GM21723 (cell line): ENCODE results near the gene VPS13D.
"Not testable (repeated sequence)": the region's sequence is repeated elsewhere in the genome, so short reads cannot be mapped to it uniquely, and the experiment has no call there.

Source experiments
- ATAC-seq: cut with Tn5 transposase; IDR thresholded peaks from one replicate; pipeline ENCODE4 v1.9.1; 2021; ENCODE audit warnings: mild to moderate bottlenecking, moderate library complexity; ENCODE audit not compliant: unreplicated experiment

VPS13D gene

DNA sequence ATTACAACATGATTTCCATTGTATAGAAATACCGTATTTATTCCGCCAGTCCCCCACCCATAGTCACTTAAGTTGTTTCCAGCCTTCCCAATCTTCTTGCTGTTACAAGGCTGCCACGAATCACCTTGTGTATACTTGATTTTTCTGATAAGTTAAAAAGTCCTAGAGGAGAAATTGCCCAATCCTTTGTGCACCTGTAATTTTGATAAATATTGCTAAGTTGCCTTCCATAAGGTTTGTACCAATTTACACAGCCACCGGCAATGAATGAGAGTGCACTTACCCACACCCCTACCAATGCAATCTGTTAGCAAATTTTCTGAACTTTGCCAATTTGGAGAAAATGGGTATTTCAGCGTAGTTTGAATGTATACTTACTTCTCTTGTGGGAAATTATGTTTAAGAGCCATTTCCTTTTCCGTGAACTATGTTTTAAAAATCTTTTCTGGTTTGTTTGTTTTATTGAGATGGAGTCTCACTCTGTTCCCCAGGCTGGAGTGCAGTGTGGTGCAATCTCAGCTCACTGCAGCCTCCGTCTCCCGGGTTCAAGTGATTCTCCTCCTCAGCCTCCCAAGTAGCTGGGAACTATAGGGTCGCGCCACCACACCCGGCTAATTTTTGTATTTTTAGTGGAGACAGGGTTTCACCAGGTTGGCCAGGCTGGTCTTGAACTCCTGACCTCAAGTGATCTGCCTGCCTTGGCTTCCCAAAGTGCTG is 300.8 kb downstream of the VPS13D start:
- no peak for ATAC-seq

GRCh38 chr1:12531179-12531499 is 301.3 kb downstream of the VPS13D start:
- ATAC-seq: no peak

- no peak for ATAC-seq
Measured at GRCh38 chr1:12532405-12533315, 302.8 kb downstream of the VPS13D start.

- ATAC-seq: no peak
Measured at GRCh38 chr1:12536023-12536639, 306.3 kb downstream of the VPS13D start.

GRCh38 chr1:12537294-12537693 is 307.5 kb downstream of the VPS13D start:
- no peak for ATAC-seq

DNA sequence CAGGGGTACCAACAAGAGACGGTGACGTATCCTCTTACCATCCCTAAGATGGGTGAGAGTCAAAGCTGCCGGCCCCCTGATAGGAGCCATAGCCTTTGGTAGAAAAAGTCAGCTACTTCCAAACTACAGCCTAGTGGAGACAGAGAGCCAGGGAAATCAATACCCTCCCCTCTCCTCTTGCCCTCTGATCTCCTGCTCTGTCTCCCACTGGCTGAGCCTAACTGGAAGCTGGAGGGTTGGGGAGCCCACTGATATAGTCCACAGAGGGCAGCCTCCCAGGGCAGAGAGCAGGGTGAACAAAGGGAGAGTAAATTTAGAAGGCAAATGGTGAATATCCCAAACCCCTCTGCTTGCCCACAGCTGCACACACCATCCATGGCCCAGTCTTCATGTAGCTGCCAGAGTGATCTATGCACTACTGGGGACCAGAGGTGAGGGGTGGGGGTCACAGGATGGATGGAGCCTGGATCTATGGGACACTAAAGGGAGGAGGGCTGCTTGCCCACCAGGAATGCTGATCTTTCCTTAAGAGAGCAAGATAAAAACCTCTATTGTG is 308.2 kb downstream of the VPS13D start:
- ATAC-seq: no peak

GRCh38 chr1:12538536-12538935 is 308.7 kb downstream of the VPS13D start:
- not testable (repeated sequence) for ATAC-seq

DNA sequence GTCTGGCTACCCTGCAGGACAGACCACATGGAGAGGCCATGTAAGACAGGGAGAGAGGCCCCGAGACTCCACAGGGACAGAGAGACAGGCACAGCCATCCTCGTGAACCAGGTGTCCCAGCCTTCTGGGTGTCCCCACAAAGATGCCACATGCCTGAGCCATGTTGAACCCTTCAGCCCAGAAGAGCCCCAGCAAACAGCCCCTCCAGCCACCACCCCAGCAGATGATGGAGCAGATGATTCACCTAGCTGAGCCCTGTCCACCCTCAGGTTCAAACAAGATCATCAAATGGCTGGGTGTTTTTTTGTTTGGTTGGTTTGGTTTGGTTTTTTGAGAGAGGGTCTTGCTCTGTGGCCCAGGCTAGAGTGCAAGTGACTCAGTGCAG is 309.5 kb downstream of the VPS13D start:
- no peak for ATAC-seq

DNA sequence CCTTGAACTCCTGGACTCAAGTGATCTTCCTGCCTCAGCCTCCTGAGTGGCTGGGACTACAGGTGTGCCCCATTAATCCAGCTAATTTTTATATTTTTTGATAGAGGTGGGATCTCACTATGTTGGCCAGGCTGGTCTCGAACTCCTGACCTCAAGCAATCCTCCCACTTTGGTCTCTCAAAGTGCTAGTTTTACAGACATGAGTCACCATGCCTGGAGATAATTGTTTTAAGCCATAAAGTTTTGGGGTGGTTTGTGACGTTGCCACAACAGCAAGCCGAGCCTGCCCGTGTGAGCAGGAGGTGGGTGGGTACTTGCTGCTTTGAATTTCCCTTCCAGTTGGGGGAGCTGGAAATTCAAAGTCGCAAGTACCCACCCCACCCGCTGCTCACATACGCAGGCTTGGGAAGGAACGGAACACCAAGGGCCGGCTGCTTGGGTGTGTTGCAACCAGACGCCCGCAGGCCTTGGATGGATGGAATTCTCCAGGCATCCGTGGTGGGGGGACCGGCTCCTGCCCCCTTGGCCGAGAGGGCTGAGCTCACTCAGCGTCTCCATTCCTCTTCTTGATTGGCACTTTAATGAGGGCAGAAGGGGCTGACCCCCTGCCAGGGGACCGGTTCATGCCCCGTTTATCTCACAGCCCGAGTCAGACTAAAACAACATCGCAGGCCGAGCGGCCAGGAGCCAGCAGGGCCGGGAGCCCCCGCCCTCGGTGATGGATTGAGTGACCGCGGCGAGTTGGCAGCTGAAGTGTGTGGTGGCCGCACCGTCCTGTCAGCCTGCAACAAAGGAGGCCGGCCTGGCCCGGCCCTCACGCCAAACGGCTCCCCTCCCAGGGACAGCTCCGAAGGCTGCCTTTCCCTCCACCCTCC is 310.1 kb downstream of the VPS13D start:
- no peak for ATAC-seq

DNA sequence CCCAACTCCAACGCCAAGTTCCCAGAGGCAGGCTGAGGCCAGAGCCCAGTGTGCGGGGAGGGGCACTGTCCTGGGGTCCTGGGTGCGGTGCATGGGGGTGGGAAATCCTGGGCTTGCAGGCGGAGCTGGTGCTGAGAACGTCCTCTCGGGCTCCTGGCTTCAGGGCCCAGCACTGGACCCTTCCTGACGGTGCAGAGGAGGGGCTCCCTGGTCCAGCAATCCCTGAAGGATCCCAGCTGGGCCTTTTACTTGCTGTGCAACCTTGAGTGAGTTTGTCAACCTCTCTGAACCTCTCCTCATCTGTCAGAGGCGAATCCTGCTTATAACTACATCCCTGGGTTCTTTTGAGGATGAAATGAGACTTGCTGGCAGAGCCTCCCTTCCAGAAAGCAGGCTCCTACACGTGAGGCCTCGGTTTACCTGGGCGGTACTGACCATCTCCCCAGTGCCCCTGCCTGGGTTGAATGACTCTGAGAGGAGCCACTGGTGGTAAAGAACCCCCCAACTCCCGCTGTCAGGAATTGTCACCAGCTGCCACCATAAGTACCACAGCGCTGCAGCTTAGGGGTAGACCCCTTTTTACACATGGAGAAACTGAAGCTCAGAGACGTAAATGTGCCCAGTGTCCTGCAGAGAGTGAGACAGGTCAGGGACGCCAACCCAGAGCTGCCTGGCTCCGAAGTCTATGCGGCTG is 310.9 kb downstream of the VPS13D start:
- no peak for ATAC-seq

DNA sequence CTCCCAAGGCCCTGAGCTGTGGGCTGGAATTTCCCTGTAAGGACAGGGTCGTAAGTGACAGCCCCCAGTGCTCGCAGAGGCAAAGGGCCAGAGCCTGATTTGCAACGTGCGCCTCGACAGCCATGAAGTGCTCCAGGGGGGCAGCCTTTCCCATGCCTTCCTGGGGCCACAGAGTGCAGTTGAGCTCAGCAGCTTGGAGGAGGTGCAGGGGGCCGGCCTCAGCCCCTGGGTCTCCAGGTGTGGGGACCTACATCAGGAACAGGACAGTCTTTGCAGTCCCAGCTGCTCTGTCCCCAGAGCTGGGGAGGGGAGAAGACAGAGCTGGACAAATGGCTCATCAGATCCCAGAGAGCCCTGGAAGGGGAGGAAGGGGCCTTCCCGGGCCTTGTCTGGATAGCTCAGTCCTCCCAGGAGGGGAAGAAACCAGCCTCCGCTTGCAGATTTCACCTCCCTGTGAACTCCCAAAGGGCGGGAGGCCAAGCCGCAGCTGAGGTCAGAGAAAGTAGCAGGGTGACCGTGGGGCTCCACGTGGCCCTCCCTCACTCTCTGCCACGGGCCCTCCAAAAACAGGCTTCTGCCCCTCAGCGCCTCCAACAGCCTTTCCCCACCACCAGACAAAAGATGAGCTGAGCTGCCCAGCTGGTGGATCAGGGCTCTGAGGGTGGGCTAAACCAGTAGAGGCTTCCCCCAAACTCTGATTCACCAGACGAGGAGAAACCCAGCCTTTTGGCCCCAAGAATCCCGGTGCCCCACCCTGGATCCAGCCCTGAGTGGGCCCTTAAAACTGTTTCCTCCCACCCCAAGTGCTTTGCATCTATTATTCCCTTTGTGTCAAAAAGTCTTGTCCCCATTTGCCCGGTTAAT is 311.7 kb downstream of the VPS13D start:
- no peak for ATAC-seq

DNA sequence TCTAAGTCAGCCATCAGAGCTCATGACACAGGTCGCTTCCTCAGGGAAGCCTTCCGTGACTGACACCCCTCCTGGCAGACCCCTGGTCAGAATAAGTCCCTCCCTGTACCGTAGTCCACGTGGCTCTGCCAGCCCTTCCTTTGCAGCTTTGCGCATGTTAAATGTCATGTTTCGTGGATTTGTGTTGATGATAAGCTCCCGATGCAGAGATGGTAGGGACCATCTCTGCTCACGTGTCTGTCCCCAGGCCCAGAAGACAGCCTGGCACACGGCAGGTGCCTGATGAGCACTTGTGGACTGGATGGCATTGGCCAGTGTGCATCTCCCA is 312.3 kb downstream of the VPS13D start:
- no peak for ATAC-seq

- ATAC-seq: no peak
Measured at GRCh38 chr1:12542616-12543592, 313.1 kb downstream of the VPS13D start.

DNA sequence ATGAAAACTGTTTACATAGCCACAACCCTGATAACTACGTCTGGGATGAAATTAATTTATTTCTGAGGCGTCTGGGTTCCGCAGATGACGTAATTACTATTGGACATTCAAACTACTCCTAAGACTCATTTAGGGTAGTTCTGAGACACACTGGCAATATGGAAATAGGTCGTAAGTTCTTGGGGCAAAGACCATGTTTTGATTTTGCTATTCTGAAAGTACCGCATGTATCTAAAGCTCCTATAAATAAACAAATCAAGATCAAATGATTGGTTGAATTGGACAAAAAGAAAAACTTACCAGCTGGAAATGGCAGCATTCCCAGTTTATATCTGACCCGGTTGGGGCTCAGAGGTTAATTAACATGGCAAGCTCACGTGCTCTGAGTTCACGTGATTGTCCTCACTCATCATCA is 313.9 kb downstream of the VPS13D start:
- ATAC-seq: no peak

GRCh38 chr1:12544357-12544756 is 314.5 kb downstream of the VPS13D start:
- no peak for ATAC-seq

DNA sequence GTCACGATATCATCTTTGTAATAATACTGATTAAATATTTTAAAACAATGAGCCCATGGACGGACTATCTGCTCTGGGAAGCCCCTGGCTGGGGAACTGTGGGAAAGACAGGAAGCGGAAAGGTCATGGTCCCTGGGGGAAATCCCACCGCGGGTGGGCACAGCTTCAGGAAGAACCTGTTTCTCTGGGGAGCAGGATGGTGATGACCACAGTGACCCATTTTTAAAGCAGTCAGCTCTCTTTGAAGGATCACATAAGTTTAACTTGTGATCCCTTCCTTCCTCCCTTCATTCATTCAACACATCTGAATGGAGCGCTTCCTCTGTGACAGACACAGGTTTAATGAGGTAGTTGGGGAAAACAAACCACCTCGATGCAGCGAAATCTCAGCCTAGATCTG is 315.2 kb downstream of the VPS13D start:
- ATAC-seq: no peak

DNA sequence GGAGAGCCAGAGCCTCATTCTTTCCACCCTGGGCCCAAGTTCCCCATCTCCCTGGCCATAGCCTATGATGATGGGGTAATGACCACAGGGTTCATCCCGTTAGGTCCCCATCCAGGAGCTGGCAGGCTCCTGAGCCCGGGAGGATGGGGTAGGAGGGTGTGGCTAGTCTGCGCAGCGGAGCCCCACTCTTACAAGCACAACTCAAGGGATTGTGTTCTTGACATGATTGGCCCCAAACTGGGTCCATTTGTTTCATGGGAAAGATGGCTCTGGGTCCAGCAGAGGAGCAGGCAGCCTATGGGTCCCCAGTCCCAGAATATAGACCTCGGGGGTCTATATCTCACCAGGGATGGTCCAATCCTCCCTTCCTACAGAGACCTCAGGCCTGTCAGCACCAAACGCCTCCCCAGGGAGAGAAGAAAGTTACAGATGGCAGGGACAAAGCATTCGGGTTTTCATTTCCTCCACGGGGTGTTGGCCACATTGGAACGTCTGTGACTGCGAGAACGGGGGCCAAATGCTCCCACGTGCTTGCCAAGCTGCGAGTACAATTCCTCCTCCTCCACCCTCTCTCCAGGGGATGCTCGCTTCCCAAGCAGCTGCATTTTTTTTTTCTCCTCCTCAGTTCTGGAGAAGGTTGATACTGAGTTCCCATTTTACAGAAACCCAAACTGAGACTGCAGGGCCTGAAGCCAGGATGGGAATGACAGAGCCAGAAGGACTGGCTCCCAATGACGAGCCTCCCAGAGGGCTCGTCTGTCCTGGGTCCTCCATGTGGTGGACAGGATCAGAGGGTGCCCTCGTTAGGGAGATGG is 317.1 kb downstream of the VPS13D start:
- ATAC-seq: no peak
